HG03439 (cell line): Measurements from ENCODE around the gene GRK5.

Experiments
- ATAC-seq: cut with Tn5 transposase; IDR thresholded peaks from one replicate; pipeline ENCODE4 v1.9.1; 2021; ENCODE audit warnings: mild to moderate bottlenecking, moderate library complexity; ENCODE audit not compliant: unreplicated experiment

The GRK5 gene

GRCh38 chr10:119373294-119374102 is 166.1 kb downstream of the GRK5 start:
- no peak for ATAC-seq

GRCh38 chr10:119374236-119374635 is 166.9 kb downstream of the GRK5 start:
- no peak for ATAC-seq

GRCh38 chr10:119375574-119376272 is 168.4 kb downstream of the GRK5 start:
- no peak for ATAC-seq

GRCh38 chr10:119377451-119377957 is 170.1 kb downstream of the GRK5 start:
- no peak for ATAC-seq

- ATAC-seq, result no peak
Measured at GRCh38 chr10:119377958-119378736, 170.8 kb downstream of the GRK5 start.

- ATAC-seq, result no peak
Measured at GRCh38 chr10:119378737-119379067, 171.3 kb downstream of the GRK5 start.

GRCh38 chr10:119379466-119380071 is 172.2 kb downstream of the GRK5 start:
- ATAC-seq, result no peak

- no peak for ATAC-seq
Measured at GRCh38 chr10:119383174-119383856, 175.9 kb downstream of the GRK5 start.

GRCh38 chr10:119384127-119384526 is 176.8 kb downstream of the GRK5 start:
- no peak for ATAC-seq

- no peak for ATAC-seq
Measured at GRCh38 chr10:119386666-119387065, 179.3 kb downstream of the GRK5 start.

GRCh38 chr10:119388849-119389345 is 181.5 kb downstream of the GRK5 start:
- no peak for ATAC-seq

GRCh38 chr10:119391440-119392251 is 184.3 kb downstream of the GRK5 start:
- ATAC-seq, result no peak

- no peak for ATAC-seq
Measured at GRCh38 chr10:119393019-119393418, 185.6 kb downstream of the GRK5 start.

- no peak for ATAC-seq
Measured at GRCh38 chr10:119393421-119393820, 186.1 kb downstream of the GRK5 start.

- ATAC-seq, result no peak
Measured at GRCh38 chr10:119393845-119394244, 186.5 kb downstream of the GRK5 start.

- ATAC-seq, result no peak
Measured at GRCh38 chr10:119394657-119395279, 187.4 kb downstream of the GRK5 start.

GRCh38 chr10:119395280-119396007 is 188.1 kb downstream of the GRK5 start:
- ATAC-seq, result no peak

GRCh38 chr10:119396008-119396708 is 188.8 kb downstream of the GRK5 start:
- ATAC-seq, result no peak
